Measurements from ENCODE around the gene DUSP12. TPM values are rescaled to one million over a fixed set of nuclear protein-coding genes. Genes with fewer than 3 reads are reported as not detected.
A peak's percentile ranks its signal among the peaks of the same experiment; 100 is the strongest.

Gene DUSP12
- total and polyA plus RNA-seq, 2 donors (not counting 3 experiments of a cell fraction or from before 2014, with no cell fraction given) = 26.8 to 31.6 TPM

- ChIA-PET CTCF (interaction anchor here (0.9 to 1.9 kb wide), 4 partner anchors 11 to 265 kb away, joined by 3 to 14 read pairs (median 8); no protein-coding TSS in a partner anchor), POLR2A (no interaction called here)
- H3K4me3 ChIP-seq (replicated peaks in 1 of 3; ENCODE audit: insufficient read depth in 1 of 3, low read depth in 1 of 3, low read length in 3 of 3) = no peak overlapping the region
- no TSS peak for BruUV-seq (replicated peaks)
- peaks cover 5% of the 10 kb centered on the region for H4K20me1 ChIP-seq (replicated peaks; ENCODE audit: control insufficient read depth, extremely low read depth, insufficient read depth, low read length)
- H3K9me1 ChIP-seq (replicated peaks; ENCODE audit: control insufficient read depth, extremely low read depth, insufficient read depth, low read length) = no peaks in the 10 kb centered on the region
- peaks cover 97% of the 10 kb centered on the region for H3K79me2 ChIP-seq (ENCODE audit: control insufficient read depth, insufficient read depth, low read length)
- H2AFZ ChIP-seq (ENCODE audit: low read depth, low read length) = no peak overlapping the region
- H3K9me3 ChIP-seq (replicated peaks; ENCODE audit: control insufficient read depth, insufficient read depth, low read length) = no peaks in the 10 kb centered on the region
- intact Hi-C loops (cut with micrococcal nuclease) (no loop called here), dilution Hi-C loops (cut with MboI; ENCODE audit: extremely low pct_ligation_motif_present, low sequenced_read_pairs) (no loop called here)
- no peak for FAIRE-seq
- TF ChIP-seq POLR2AphosphoS5 (IDR thresholded peaks at IDR 0.05; ENCODE audit: insufficient read depth, low read depth, low read length) = no peak
- no peak for TF ChIP-seq GATA2 (IDR thresholded peaks at IDR 0.05; ENCODE audit: insufficient read depth, insufficient read length, low read depth, low read length)
- TF ChIP-seq MYC (IDR thresholded peaks at IDR 0.05; ENCODE audit: low read depth, low read length) = no peak
- no peak for TF ChIP-seq JUN (IDR thresholded peaks at IDR 0.05; ENCODE audit: borderline replicate concordance, insufficient read depth, insufficient read length, low read depth)
- no peak for TF ChIP-seq POLR2A (IDR thresholded peaks at IDR 0.05; ENCODE audit: low read depth, low read length)
- no peak for TF ChIP-seq EZH2 (IDR thresholded peaks at IDR 0.05; ENCODE audit: borderline replicate concordance, low read depth, low read length, severe bottlenecking)
- no peak for TF ChIP-seq FOS (IDR thresholded peaks at IDR 0.05; ENCODE audit: borderline replicate concordance, insufficient read depth, low read length)
- TF ChIP-seq CTCF (IDR thresholded peaks at IDR 0.05; ENCODE audit: extremely low read depth in 1 of 2, insufficient read depth in 1 of 2, low read depth in 1 of 2, low read length in 2 of 2) = no peak
- TF ChIP-seq MAX (IDR thresholded peaks at IDR 0.05; ENCODE audit: insufficient read depth, insufficient read length) = no peak
- H3K27ac ChIP-seq (ENCODE audit: insufficient read depth, low read depth, low read length) = no peak overlapping the region
- no peaks in the 10 kb centered on the region for H3K36me3 ChIP-seq (ENCODE audit: control insufficient read depth in 2 of 2, extremely low read depth in 1 of 2, insufficient read depth in 2 of 2, low read length in 2 of 2)
- no peak for DNase-seq (ENCODE audit: low read depth, low spot score)
- no peaks in the 10 kb centered on the region for H3K27me3 ChIP-seq (ENCODE audit: control insufficient read depth in 2 of 2, insufficient read depth in 2 of 2, low read length in 2 of 2)
- H3K9ac ChIP-seq (replicated peaks; ENCODE audit: extremely low read depth, insufficient read depth, low read length) = no peak overlapping the region
- H3K4me2 ChIP-seq (ENCODE audit: insufficient read depth, low read length) = peak overlapping the region; percentile 11
- peaks cover 47% of the 10 kb centered on the region for H3K4me1 ChIP-seq (ENCODE audit: control insufficient read depth, extremely low read depth, insufficient read depth, low read length)
Measured at GRCh38 chr1:161771973-161772372, 22.4 kb downstream of the DUSP12 start.

All from endothelial cell of umbilical vein (primary cell).